ENCODE results near the gene PLK5.
A peak's percentile ranks its signal among the peaks of the same experiment; 100 is the strongest.
"Not testable (repeated sequence)": the region's sequence is repeated elsewhere in the genome, so short reads cannot be mapped to it uniquely, and the experiment has no call there.

Gene PLK5, protein sequence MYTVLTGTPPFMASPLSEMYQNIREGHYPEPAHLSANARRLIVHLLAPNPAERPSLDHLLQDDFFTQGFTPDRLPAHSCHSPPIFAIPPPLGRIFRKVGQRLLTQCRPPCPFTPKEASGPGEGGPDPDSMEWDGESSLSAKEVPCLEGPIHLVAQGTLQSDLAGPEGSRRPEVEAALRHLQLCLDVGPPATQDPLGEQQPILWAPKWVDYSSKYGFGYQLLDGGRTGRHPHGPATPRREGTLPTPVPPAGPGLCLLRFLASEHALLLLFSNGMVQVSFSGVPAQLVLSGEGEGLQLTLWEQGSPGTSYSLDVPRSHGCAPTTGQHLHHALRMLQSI

DNA sequence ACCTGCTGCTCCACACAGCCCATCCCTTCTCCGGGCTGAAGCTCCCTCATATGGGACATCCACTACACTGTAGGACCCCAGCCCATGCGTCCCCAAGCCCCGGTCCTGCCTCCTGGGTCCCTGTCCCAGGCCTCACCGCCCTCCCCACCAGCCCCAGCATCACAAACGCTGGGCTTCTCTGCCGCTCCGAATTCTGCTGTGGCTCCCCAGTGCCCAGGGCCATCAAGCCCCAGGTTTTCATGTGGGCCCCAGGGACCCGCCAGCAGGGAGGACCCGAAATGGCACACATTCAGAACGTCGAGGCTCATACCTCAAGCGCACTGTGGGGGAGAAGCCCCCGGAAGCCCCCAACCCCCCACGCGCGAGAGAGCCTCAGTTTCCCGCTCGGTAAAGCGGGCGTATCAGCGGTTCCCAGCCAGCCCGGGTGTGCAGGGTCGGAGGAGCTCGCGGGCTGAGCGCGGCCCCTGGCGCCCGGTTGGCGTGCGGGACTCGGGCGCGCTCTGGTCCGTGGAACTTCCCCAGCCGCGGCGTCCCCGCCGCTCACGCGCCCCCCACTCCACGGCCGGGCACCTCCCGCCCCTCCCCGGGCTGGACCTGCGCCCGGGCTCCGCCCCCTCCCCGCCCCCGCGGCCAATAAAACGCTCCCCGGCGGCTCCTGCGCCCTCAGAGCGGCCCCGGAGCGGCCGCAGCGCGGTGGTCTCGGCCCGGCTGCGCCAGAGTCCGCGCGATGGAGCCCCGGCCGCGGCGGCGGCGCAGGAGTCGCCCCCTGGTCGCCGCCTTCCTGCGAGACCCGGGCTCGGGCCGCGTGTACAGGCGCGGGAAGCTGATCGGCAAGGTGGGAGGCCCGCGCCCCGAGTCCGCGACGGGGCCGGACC lies at the start of gene PLK5:
TSS of gene PLK5 (plus strand) at position 666 of the 875 bp plus-strand sequence. CDS start 2,920 bp downstream, outside the sequence.
- no peak for DNase-seq (ENCODE audit: low read depth)
- H3K4me3 ChIP-seq (ENCODE audit: low read depth, low read length): no peak within 1 kb of the TSS
- TF ChIP-seq POLR2A (IDR thresholded peaks at IDR 0.05; ENCODE audit: extremely low read depth, insufficient read length) (no peak), MYC (IDR thresholded peaks at IDR 0.05; ENCODE audit: low read depth, low read length) (no peak)
- TF ChIP-seq, protein P1, sequence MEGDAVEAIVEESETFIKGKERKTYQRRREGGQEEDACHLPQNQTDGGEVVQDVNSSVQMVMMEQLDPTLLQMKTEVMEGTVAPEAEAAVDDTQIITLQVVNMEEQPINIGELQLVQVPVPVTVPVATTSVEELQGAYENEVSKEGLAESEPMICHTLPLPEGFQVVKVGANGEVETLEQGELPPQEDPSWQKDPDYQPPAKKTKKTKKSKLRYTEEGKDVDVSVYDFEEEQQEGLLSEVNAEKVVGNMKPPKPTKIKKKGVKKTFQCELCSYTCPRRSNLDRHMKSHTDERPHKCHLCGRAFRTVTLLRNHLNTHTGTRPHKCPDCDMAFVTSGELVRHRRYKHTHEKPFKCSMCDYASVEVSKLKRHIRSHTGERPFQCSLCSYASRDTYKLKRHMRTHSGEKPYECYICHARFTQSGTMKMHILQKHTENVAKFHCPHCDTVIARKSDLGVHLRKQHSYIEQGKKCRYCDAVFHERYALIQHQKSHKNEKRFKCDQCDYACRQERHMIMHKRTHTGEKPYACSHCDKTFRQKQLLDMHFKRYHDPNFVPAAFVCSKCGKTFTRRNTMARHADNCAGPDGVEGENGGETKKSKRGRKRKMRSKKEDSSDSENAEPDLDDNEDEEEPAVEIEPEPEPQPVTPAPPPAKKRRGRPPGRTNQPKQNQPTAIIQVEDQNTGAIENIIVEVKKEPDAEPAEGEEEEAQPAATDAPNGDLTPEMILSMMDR (IDR thresholded peaks at IDR 0.05; ENCODE audit: low read depth, low read length): no peak

DNA sequence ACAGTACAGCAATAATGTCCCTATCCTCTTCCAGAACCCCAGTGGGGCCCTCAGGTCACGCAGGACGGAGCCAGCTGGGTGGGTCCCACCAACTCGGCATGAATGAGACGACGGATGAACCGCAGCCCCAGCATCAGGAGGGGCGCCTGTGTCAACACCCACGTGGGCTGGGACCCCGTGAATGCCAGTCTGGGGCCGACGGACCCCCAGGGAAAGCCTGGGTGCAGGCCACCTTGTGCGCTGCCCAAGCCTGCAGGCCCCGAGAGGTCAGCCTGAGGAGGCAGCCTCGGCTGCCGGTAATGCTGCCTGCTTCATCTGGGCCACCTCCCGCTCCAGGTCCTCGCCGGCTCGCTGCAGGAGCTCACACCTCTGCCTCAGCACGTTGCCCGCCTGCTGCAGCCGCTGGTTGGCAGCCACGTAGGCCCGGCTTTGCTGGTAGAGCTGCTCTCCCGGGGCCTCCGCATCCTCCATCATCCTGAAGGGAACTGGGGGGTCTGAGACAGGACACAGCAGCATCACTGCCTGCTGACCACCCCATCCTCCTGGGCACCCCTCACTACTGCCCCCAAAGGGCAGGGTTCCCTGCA lies 49.0 kb upstream of the PLK5 start:
- no peak overlapping the region for H3K4me3 ChIP-seq (ENCODE audit: low read depth, low read length)
- no peak for DNase-seq (ENCODE audit: low read depth)
- TF ChIP-seq, protein P2, sequence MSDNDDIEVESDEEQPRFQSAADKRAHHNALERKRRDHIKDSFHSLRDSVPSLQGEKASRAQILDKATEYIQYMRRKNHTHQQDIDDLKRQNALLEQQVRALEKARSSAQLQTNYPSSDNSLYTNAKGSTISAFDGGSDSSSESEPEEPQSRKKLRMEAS (IDR thresholded peaks at IDR 0.05; ENCODE audit: low read depth, low read length): no peak
- TF ChIP-seq MYC (IDR thresholded peaks at IDR 0.05; ENCODE audit: low read depth, low read length): no peak
- TF ChIP-seq, protein P1 (IDR thresholded peaks at IDR 0.05; ENCODE audit: low read depth, low read length): no peak
- no peak for TF ChIP-seq POLR2A (IDR thresholded peaks at IDR 0.05; ENCODE audit: extremely low read depth, insufficient read length)

DNA sequence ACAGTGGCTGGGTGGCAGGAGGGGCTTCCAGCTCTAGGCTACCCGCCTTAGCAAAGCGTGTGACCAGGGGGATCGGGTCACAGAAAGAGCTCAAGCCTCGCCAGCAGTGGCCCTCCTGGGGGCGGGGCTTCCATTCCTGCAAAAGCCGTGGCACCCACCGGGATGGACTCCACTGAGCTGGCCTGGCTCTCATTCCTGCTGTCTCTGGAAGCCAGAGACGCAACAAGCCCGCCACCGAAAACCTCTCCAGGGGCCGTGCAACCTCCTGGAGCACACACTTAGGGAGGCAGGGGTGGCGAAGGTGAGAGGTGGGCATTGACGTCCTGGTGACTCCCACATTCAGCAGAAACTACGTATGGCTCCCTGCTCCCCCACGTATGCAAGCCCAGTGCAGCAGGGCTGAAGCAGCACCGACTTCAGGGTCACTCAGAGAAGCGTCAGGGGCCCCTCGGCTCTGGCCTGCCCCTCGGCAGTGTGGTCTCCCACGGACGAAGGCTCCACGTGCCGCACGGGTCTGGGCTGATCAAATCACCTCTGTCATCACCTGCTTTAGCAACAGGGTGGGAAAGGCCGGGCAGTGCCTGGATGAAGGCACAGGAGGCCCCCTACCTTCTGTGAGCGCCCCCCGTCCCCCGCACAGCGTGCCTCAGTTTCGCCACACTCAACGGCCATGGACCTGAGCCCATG lies 48.0 kb upstream of the PLK5 start:
- no peak overlapping the region for H3K4me3 ChIP-seq (ENCODE audit: low read depth, low read length)
- TF ChIP-seq, protein P1 (IDR thresholded peaks at IDR 0.05; ENCODE audit: low read depth, low read length): no peak
- TF ChIP-seq, protein P2 (IDR thresholded peaks at IDR 0.05; ENCODE audit: low read depth, low read length): no peak
- TF ChIP-seq MYC (IDR thresholded peaks at IDR 0.05; ENCODE audit: low read depth, low read length) (no peak), POLR2A (IDR thresholded peaks at IDR 0.05; ENCODE audit: extremely low read depth, insufficient read length) (no peak)
- no peak for DNase-seq (ENCODE audit: low read depth)

DNA sequence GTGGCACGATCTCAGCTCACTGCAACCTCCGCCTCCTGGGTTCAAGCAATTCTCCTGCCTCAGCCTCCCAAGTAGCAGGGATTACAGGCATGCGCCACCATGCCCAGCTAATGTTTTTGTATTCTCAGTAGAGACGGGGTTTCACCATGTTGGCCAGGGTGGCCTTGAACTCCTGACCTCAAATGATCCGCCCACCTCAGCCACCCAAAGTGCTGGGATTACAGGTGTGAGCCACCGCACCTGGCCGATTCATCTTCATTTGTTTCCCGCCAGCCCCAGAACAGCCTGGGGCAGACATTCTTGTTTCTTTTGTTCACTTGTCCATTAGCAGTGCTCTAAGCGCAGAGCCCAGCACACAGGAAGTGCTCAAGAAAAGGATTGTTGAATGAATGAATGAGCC lies 46.8 kb upstream of the PLK5 start:
- not testable (repeated sequence) for DNase-seq (ENCODE audit: low read depth); H3K4me3 ChIP-seq (ENCODE audit: low read depth, low read length)

DNA sequence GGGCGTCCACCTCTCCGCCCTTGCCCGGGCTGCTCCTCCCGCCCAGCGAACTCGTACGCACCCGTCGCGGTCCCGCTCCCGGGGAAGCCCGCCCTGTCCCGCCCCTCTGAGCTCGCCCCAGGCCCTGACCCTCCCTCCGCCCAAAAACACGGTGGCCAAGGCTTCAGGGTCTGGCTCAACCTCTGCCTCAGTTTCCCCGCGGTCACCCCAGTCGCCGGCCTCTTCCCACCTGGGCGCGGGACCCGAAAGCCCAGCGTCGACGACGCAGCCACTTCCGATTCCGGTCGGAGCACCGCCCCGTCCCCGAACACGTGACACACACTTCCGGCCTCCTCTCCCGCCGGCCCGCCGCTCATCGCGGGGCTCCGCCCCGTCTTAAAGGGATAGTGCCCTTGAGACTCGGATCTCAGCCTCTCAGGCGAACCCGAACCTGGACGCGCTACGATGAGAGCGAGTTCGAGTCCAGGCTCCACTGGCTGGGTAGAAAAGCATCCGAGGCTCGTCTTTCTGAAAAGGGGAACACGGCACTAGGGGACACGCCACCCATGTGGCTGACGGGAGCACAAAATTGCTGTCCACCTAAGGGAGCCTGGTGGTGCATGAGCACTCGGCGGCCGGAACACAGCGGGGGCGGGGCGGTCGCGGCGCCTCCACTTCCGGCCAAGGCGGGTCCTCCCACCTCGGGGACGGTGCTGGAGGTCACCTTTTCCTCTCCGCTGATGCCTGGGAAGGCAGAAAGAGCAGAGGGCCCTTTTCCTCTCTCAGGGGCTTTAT lies 44.8 kb upstream of the PLK5 start, which contains the start of gene C19orf25:
TSS of gene C19orf25 (minus strand) at position 282 of the 774 bp plus-strand sequence. CDS start 312 bp downstream, outside the sequence.
- TF ChIP-seq, protein P2 (IDR thresholded peaks at IDR 0.05; ENCODE audit: low read depth, low read length): peak; percentile 96
- TF ChIP-seq POLR2A (IDR thresholded peaks at IDR 0.05; ENCODE audit: extremely low read depth, insufficient read length) (peak; percentile 49), MYC (IDR thresholded peaks at IDR 0.05; ENCODE audit: low read depth, low read length) (peak; percentile 50)
- TF ChIP-seq, protein P1 (IDR thresholded peaks at IDR 0.05; ENCODE audit: low read depth, low read length): no peak
- peak; percentile 91 for DNase-seq (ENCODE audit: low read depth)
- peak within 1 kb of the TSS; percentile 74 for H3K4me3 ChIP-seq (ENCODE audit: low read depth, low read length)

Data from NB4 (cell line).